ENCODE results near the gene CHI3L1.
"Not testable (repeated sequence)": the region's sequence is repeated elsewhere in the genome, so short reads cannot be mapped to it uniquely, and the experiment has no call there.

Gene CHI3L1

GRCh38 chr1:203186446-203187303 lies at the start of gene CHI3L1:
Gene CHI3L1, minus strand, starts transcription at chr1:203186704. Its CDS starts 81 bp downstream, at chr1:203186623.
- no peak for DNase-seq

- DNase-seq = not testable (repeated sequence)
Measured at GRCh38 chr1:203234901-203235300, 48.4 kb upstream of the CHI3L1 start.

GRCh38 chr1:203229471-203230135 lies 43.1 kb upstream of the CHI3L1 start, which contains the start of gene CHIT1:
Gene CHIT1, minus strand, starts transcription at chr1:203229673. Its CDS starts 37 bp downstream, at chr1:203229636.
- no peak for DNase-seq

GRCh38 chr1:203228670-203229069 lies 42.2 kb upstream of the CHI3L1 start:
- DNase-seq = no peak

- no peak for DNase-seq
Measured at GRCh38 chr1:203227371-203228083, 41.0 kb upstream of the CHI3L1 start.

- DNase-seq = no peak
Measured at GRCh38 chr1:203225071-203225470, 38.6 kb upstream of the CHI3L1 start.

GRCh38 chr1:203223012-203223775 lies 36.7 kb upstream of the CHI3L1 start:
- no peak for DNase-seq

GRCh38 chr1:203219934-203220333 lies 33.4 kb upstream of the CHI3L1 start:
- DNase-seq = no peak

GRCh38 chr1:203219171-203219570 lies 32.7 kb upstream of the CHI3L1 start:
- no peak for DNase-seq

- DNase-seq = no peak
Measured at GRCh38 chr1:203217668-203218067, 31.2 kb upstream of the CHI3L1 start.

- no peak for DNase-seq
Measured at GRCh38 chr1:203217139-203217655, 30.7 kb upstream of the CHI3L1 start.

GRCh38 chr1:203216274-203217138 lies 30.0 kb upstream of the CHI3L1 start:
- DNase-seq = peak; percentile 82

GRCh38 chr1:203215573-203215972 lies 29.1 kb upstream of the CHI3L1 start:
- DNase-seq = no peak

GRCh38 chr1:203214871-203215270 lies 28.4 kb upstream of the CHI3L1 start:
- no peak for DNase-seq

- DNase-seq = no peak
Measured at GRCh38 chr1:203213126-203213525, 26.6 kb upstream of the CHI3L1 start.

GRCh38 chr1:203211812-203212211 lies 25.3 kb upstream of the CHI3L1 start:
- DNase-seq = no peak

GRCh38 chr1:203210988-203211387 lies 24.5 kb upstream of the CHI3L1 start:
- DNase-seq = no peak

- no peak for DNase-seq
Measured at GRCh38 chr1:203210350-203210749, 23.8 kb upstream of the CHI3L1 start.

- DNase-seq = no peak
Measured at GRCh38 chr1:203208181-203208580, 21.7 kb upstream of the CHI3L1 start.

GRCh38 chr1:203207751-203208150 lies 21.2 kb upstream of the CHI3L1 start:
- no peak for DNase-seq

GRCh38 chr1:203206129-203206687 lies 19.7 kb upstream of the CHI3L1 start:
- no peak for DNase-seq
